HepG2 (cell line): ENCODE results near the gene MTA2. TPM values are rescaled to one million over a fixed set of nuclear protein-coding genes. Genes with fewer than 3 reads are reported as not detected.

ENCODE experiments used
- ARID4A ChIP-seq: sonication (generic); formaldehyde crosslinking; IDR thresholded peaks from 2 replicates; pipeline ENCODE4 v1.5.0; 2020; ENCODE audit warnings: mild to moderate bottlenecking, missing genetic modification reagents, borderline replicate concordance
- ARNTL ChIP-seq: sonication (generic); formaldehyde crosslinking; IDR thresholded peaks from 2 replicates; pipeline ENCODE4 v1.4.0; 2020; ENCODE audit warnings: mild to moderate bottlenecking, missing genetic modification reagents
- CEBPG ChIP-seq: IDR thresholded peaks from 2 replicates; pipeline ENCODE4 v1.6.1; 2016
- CTCF ChIP-seq: sonication (generic); formaldehyde crosslinking; IDR thresholded peaks from 2 replicates; pipeline ENCODE4 v1.5.0; 2020; ENCODE audit warnings: mild to moderate bottlenecking, missing genetic modification reagents, moderate library complexity
- DZIP1 ChIP-seq: sonication (generic); formaldehyde crosslinking; IDR thresholded peaks from 2 replicates; pipeline ENCODE4 v1.5.0; 2020; ENCODE audit warnings: mild to moderate bottlenecking, missing genetic modification reagents
- FOXO1 ChIP-seq: sonication (generic); formaldehyde crosslinking; IDR thresholded peaks from 2 replicates; pipeline ENCODE4 v1.4.0; 2020; ENCODE audit warnings: missing genetic modification reagents
- HNRNPH1 ChIP-seq: fragments of 200-400 bp; formaldehyde crosslinking; optimal IDR thresholded peaks from 2 replicates; pipeline ENCODE3; 2017; ENCODE audit warnings: mild to moderate bottlenecking, low read depth, low read length
- IKZF4 ChIP-seq: sonication (generic); formaldehyde crosslinking; IDR thresholded peaks from 2 replicates; pipeline ENCODE4 v1.5.1; 2020; ENCODE audit warnings: borderline replicate concordance, mild to moderate bottlenecking, low read depth, missing genetic modification reagents; ENCODE audit errors: not compliant biosample characterization
- MAZ ChIP-seq, 2 experiments: sonication (generic) in 1 of 2; formaldehyde crosslinking in 1 of 2; IDR thresholded peaks; 2 replicates each; pipeline versions ENCODE4 v1.5.0 to v1.6.1; 2012 to 2020; ENCODE audit warnings: low read depth in 2 of 2, mild to moderate bottlenecking in 2 of 2, borderline replicate concordance in 1 of 2, improper control_type of control experiment in 1 of 2, low read length in 1 of 2, missing genetic modification reagents in 1 of 2, moderate library complexity in 1 of 2
- MED13 ChIP-seq: sonication (generic); formaldehyde crosslinking; IDR thresholded peaks from 2 replicates; pipeline ENCODE4 v1.5.0; 2020; ENCODE audit warnings: missing genetic modification reagents
- SKI ChIP-seq: fragments of 450-650 bp; IDR thresholded peaks from one replicate; pipeline ENCODE4 v1.6.1; 2018; ENCODE audit warnings: mild to moderate bottlenecking; ENCODE audit not compliant: partially characterized antibody
- ZMAT5 ChIP-seq: sonication (generic); formaldehyde crosslinking; IDR thresholded peaks from 2 replicates; pipeline ENCODE4 v1.5.0; 2020; ENCODE audit warnings: mild to moderate bottlenecking, low read depth, missing genetic modification reagents, borderline replicate concordance
- ZNF557 ChIP-seq: sonication (generic); formaldehyde crosslinking; IDR thresholded peaks from 2 replicates; pipeline ENCODE4 v1.4.0; 2020; ENCODE audit warnings: missing genetic modification reagents
- polyA plus RNA-seq, 8 experiments: library from polyadenylated mRNA; depleted of rRNA in 3 of 8; stranded (reverse) in 7 of 8; unstranded in 1 of 8; fragments of >200 nt; fragmentation: Illumina TruSeq in 4 of 8; extraction: Trizol in 4 of 8; gene quantifications; 2 replicates each; pipeline versions ENCODE4 v1.2.1 to v1.2.3, GENCODE V29; 2011 to 2016; ENCODE audit warnings: low read depth in 4 of 8, missing spikeins in 1 of 8, mixed read lengths in 1 of 8; ENCODE audit not compliant: insufficient read depth in 1 of 8
- total RNA-seq, 5 experiments: library from RNA; depleted of rRNA; stranded (reverse); fragments of >200 nt; fragmentation: Illumina TruSeq; extraction: Trizol; gene quantifications; 2 replicates each; pipeline ENCODE4 v1.2.3, GENCODE V29; 2016; ENCODE audit warnings: low read depth in 1 of 5
- TF ChIP-seq, protein P1 (sequence below): sonication (generic); formaldehyde crosslinking; IDR thresholded peaks from 2 replicates; pipeline ENCODE4 v1.4.0; 2020; ENCODE audit warnings: missing genetic modification reagents

The MTA2 gene
- total and polyA plus RNA-seq, 2 of the 13 experiments (the other 11 are each of a cell fraction or from before 2014, with no cell fraction given), result 14.0 to 70.0 TPM

GRCh38 chr11:62621567-62622470 lies 20.2 kb upstream of the MTA2 start, which contains the start of gene B3GAT3 (continued):
- TF ChIP-seq DZIP1 (CRISPR knock-in tag) (no peak), IKZF4 (CRISPR knock-in tag) (peak; percentile 88), SKI (no peak), FOXO1 (CRISPR knock-in tag) (peak; percentile 58), CTCF (CRISPR knock-in tag) (peak; percentile 39), ARID4A (peak; percentile 97), MAZ (IDR thresholded peaks at IDR 0.05; ENCODE audit: borderline replicate concordance, low read depth, low read length) (peak; percentile 88; the same call in 1 of the 2 replicates), MAZ (CRISPR knock-in tag; IDR thresholded peaks at IDR 0.05; ENCODE audit: low read depth) (peak; percentile 92), HNRNPH1 (peak; percentile 46), CEBPG (CRISPR knock-in tag) (peak; percentile 57; the same call in 1 of the 2 replicates), MED13 (CRISPR knock-in tag) (peak; percentile 86), ZMAT5 (CRISPR knock-in tag) (no peak), ZNF557 (CRISPR knock-in tag) (no peak), ARNTL (0 out of 2 replicates have a peak, but pooled peaks have one; percentile 57)
- TF ChIP-seq, protein P1, sequence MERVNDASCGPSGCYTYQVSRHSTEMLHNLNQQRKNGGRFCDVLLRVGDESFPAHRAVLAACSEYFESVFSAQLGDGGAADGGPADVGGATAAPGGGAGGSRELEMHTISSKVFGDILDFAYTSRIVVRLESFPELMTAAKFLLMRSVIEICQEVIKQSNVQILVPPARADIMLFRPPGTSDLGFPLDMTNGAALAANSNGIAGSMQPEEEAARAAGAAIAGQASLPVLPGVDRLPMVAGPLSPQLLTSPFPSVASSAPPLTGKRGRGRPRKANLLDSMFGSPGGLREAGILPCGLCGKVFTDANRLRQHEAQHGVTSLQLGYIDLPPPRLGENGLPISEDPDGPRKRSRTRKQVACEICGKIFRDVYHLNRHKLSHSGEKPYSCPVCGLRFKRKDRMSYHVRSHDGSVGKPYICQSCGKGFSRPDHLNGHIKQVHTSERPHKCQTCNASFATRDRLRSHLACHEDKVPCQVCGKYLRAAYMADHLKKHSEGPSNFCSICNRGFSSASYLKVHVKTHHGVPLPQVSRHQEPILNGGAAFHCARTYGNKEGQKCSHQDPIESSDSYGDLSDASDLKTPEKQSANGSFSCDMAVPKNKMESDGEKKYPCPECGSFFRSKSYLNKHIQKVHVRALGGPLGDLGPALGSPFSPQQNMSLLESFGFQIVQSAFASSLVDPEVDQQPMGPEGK, result peak; percentile 83
